ENCODE data around the gene GNPDA1. TPM values are rescaled to one million over a fixed set of nuclear protein-coding genes. Genes with fewer than 3 reads are reported as not detected.

Gene GNPDA1
- total RNA-seq, 1 donor = 56.5 TPM

DNA sequence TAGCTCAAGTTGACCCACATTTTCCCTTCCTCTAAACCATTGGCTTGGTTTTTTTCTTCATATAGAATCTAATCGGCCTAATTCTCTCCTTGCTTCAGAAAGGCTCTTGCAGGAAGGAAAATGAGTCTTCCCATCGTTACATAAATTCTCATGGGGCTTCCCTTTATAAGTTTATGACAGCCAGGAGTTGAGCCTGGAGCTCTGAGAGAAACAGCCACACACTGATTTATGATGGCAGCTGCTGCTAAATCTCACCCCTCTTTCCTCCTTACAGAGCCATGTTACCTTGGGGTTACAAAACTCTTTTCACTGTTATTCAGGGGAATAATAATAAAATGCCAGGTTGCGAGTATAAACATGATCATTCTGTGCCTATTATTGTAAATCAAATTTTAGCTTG lies 49.1 kb downstream of the GNPDA1 start:
- peaks cover 5% of the 10 kb centered on the region for H3K4me1 ChIP-seq (ENCODE audit: insufficient read depth, low read length)
- H2AFZ ChIP-seq (ENCODE audit: low read length) = no peak overlapping the region
- no peaks in the 10 kb centered on the region for H3K36me3 ChIP-seq (ENCODE audit: insufficient read depth, low read length)
- H3K27me3 ChIP-seq (ENCODE audit: insufficient read depth, low read length) = no peaks in the 10 kb centered on the region
- H3K4me3 ChIP-seq (ENCODE audit: insufficient read depth, low read length) = no peak overlapping the region
- no peak overlapping the region for H3K27ac ChIP-seq (ENCODE audit: low read depth, low read length)
- H3K9me3 ChIP-seq (ENCODE audit: low read depth, low read length) = no peaks in the 10 kb centered on the region
- H4K20me1 ChIP-seq (ENCODE audit: insufficient read depth, low read length) = no peaks in the 10 kb centered on the region
- DNase-seq (ENCODE audit: insufficient read length, low spot score, missing footprints) = no peak
- H3K4me2 ChIP-seq (ENCODE audit: insufficient read depth, low read length) = no peak overlapping the region
- TF ChIP-seq, protein P1, sequence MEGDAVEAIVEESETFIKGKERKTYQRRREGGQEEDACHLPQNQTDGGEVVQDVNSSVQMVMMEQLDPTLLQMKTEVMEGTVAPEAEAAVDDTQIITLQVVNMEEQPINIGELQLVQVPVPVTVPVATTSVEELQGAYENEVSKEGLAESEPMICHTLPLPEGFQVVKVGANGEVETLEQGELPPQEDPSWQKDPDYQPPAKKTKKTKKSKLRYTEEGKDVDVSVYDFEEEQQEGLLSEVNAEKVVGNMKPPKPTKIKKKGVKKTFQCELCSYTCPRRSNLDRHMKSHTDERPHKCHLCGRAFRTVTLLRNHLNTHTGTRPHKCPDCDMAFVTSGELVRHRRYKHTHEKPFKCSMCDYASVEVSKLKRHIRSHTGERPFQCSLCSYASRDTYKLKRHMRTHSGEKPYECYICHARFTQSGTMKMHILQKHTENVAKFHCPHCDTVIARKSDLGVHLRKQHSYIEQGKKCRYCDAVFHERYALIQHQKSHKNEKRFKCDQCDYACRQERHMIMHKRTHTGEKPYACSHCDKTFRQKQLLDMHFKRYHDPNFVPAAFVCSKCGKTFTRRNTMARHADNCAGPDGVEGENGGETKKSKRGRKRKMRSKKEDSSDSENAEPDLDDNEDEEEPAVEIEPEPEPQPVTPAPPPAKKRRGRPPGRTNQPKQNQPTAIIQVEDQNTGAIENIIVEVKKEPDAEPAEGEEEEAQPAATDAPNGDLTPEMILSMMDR (IDR thresholded peaks at IDR 0.05; ENCODE audit: extremely low read depth, low read depth, low read length) = no peak
- H3K79me2 ChIP-seq (ENCODE audit: insufficient read depth, low read length) = no peaks in the 10 kb centered on the region

DNA sequence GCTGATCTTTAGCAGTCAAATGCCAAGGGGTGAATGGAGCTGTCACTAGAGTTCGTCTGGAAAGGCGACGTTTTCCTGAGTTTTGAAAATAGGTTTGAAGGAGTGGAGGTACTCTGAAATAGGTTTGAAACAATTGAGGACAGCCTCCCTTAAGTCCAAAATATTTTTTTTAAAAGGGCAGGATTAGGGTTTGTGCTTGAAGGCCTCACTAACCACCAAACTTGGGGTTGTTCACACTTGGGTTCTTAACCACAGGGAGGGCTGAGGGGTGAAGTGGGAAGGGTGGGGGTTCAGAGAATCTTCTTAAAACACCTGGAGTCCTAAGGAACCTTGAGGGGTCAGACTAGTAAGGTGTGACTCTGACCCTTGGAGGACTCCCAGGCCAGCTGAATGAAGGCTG lies 51.4 kb downstream of the GNPDA1 start:
- no peaks in the 10 kb centered on the region for H4K20me1 ChIP-seq (ENCODE audit: insufficient read depth, low read length)
- H2AFZ ChIP-seq (ENCODE audit: low read length) = peak overlapping the region; percentile 88

DNA sequence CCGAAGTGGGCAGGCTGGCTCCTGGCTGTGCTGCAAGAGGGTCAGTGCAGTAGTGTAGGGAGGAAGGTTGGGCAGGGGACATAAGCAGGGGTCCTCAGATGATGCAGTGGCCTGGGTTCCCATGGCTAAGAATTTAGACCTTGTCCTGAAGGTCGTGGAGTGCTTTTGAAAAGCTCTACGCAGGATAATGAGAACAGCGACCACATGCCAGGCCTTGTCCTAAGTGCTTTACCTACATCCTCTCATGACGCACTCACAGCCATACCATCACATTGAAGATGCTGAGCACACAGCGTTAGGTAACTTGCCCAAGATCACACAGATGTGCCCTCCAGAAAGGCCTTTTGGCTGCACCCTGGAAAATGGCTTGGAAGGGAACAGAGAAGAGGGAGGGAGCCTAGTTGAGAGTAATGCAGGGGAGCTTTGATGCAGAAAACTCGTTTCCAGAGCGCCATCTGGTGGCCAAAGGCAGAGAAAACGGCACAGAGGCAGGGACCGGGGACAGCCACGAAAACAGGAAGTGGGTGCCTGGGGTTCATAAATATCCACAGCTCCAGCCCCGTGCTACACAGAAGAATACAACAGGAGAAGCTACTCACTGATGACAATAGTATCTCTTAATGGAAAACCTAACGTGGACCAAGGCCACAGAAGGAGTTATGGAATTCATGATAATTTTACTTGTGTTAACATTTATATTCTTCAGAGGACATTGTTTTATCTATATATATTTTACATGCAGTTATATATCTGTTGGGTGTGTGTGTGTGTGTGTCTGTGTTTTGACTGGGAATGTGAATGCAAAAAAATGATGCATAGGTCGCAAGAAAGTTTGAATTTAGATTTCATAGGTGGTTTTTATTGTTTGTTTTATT lies 52.1 kb downstream of the GNPDA1 start:
- Histone ChIP-seq H4K20me1 (ENCODE audit: insufficient read depth, low read length) (no peaks in the 10 kb centered on the region), H3K27ac (ENCODE audit: low read depth, low read length) (no peak overlapping the region), H3K4me1 (ENCODE audit: insufficient read depth, low read length) (no peaks in the 10 kb centered on the region), H3K79me2 (ENCODE audit: insufficient read depth, low read length) (no peaks in the 10 kb centered on the region), H3K4me3 (ENCODE audit: insufficient read depth, low read length) (no peak overlapping the region), H3K36me3 (ENCODE audit: insufficient read depth, low read length) (no peaks in the 10 kb centered on the region), H3K4me2 (ENCODE audit: insufficient read depth, low read length) (peak overlapping the region; percentile 65), H2AFZ (ENCODE audit: low read length) (peak overlapping the region; percentile 88), H3K27me3 (ENCODE audit: insufficient read depth, low read length) (no peaks in the 10 kb centered on the region), H3K9me3 (ENCODE audit: low read depth, low read length) (no peaks in the 10 kb centered on the region)
- peak; percentile 94 for DNase-seq (ENCODE audit: insufficient read length, low spot score, missing footprints)
- TF ChIP-seq, protein P1 (IDR thresholded peaks at IDR 0.05; ENCODE audit: extremely low read depth, low read depth, low read length) = peak; percentile 96

More for the DNA sequence above, 51.4 kb downstream of the GNPDA1 start:
- H3K4me1 ChIP-seq (ENCODE audit: insufficient read depth, low read length) = no peaks in the 10 kb centered on the region
- no peak overlapping the region for H3K4me3 ChIP-seq (ENCODE audit: insufficient read depth, low read length)
- no peak overlapping the region for H3K4me2 ChIP-seq (ENCODE audit: insufficient read depth, low read length)
- DNase-seq (ENCODE audit: insufficient read length, low spot score, missing footprints) = no peak
- no peak overlapping the region for H3K27ac ChIP-seq (ENCODE audit: low read depth, low read length)
- TF ChIP-seq, protein P1 (IDR thresholded peaks at IDR 0.05; ENCODE audit: extremely low read depth, low read depth, low read length) = no peak
- H3K9me3 ChIP-seq (ENCODE audit: low read depth, low read length) = no peaks in the 10 kb centered on the region
- no peaks in the 10 kb centered on the region for H3K27me3 ChIP-seq (ENCODE audit: insufficient read depth, low read length)
- H3K36me3 ChIP-seq (ENCODE audit: insufficient read depth, low read length) = no peaks in the 10 kb centered on the region
- no peaks in the 10 kb centered on the region for H3K79me2 ChIP-seq (ENCODE audit: insufficient read depth, low read length)

DNA sequence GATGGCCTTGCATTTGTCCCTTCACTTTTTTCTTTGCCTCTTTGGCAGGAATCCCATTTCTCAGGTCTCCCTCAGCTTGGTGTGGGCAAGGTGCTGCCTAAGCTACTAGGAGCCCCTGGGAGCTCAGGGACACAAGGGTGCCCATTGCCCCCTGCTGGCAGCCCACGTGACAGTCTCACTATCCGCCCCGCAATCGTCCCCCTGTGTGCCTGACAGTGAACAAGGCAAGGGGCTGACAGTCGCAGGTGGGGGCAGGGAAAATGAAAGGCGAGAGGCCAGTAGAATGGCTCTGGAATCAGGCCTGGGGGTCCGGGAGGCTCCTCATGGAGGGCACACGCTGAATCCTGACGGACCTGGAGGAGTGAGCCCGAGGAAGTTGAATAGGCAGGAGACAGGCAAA lies 52.8 kb downstream of the GNPDA1 start:
- H3K4me2 ChIP-seq (ENCODE audit: insufficient read depth, low read length) = no peak overlapping the region

More for the DNA sequence above, 52.8 kb downstream of the GNPDA1 start:
- H3K4me1 ChIP-seq (ENCODE audit: insufficient read depth, low read length) = no peaks in the 10 kb centered on the region
- no peaks in the 10 kb centered on the region for H3K36me3 ChIP-seq (ENCODE audit: insufficient read depth, low read length)
- H3K27ac ChIP-seq (ENCODE audit: low read depth, low read length) = no peak overlapping the region
- H3K4me3 ChIP-seq (ENCODE audit: insufficient read depth, low read length) = no peak overlapping the region
- no peaks in the 10 kb centered on the region for H4K20me1 ChIP-seq (ENCODE audit: insufficient read depth, low read length)
- H2AFZ ChIP-seq (ENCODE audit: low read length) = no peak overlapping the region
- no peaks in the 10 kb centered on the region for H3K9me3 ChIP-seq (ENCODE audit: low read depth, low read length)
- H3K27me3 ChIP-seq (ENCODE audit: insufficient read depth, low read length) = no peaks in the 10 kb centered on the region
- no peaks in the 10 kb centered on the region for H3K79me2 ChIP-seq (ENCODE audit: insufficient read depth, low read length)
- DNase-seq (ENCODE audit: insufficient read length, low spot score, missing footprints) = no peak
- TF ChIP-seq, protein P1 (IDR thresholded peaks at IDR 0.05; ENCODE audit: extremely low read depth, low read depth, low read length) = peak; percentile 21

Data from osteoblast (primary cell).